Testis (tissue), 3 donors: ENCODE results near the gene WDFY2. TPM values are rescaled to one million over a fixed set of nuclear protein-coding genes. Genes with fewer than 3 reads are reported as not detected.
A peak's percentile ranks its signal among the peaks of the same experiment; 100 is the strongest.
"Not testable (repeated sequence)": the region's sequence is repeated elsewhere in the genome, so short reads cannot be mapped to it uniquely, and the experiment has no call there.

Source experiments
- DNase-seq: peaks from one replicate; pipeline ENCODE4 v3.0.0-alpha.2; 2019
- H3K27ac ChIP-seq, 2 donors: fragments of 200-600 bp; sonication (generic); one replicate each; pipeline ENCODE4 v1.5.1; 2019
- H3K27me3 ChIP-seq: fragments of 200-600 bp; sonication (generic); one replicate; pipeline ENCODE4 v1.5.1; 2019
- H3K36me3 ChIP-seq: fragments of 200-600 bp; sonication (generic); one replicate; pipeline ENCODE4 v1.5.1; 2017; ENCODE audit warnings: low read depth; ENCODE audit errors: missing control alignments
- H3K4me1 ChIP-seq: fragments of 200-600 bp; sonication (generic); one replicate; pipeline ENCODE4 v1.5.1; 2019
- H3K4me3 ChIP-seq, 2 donors: fragments of 200-600 bp; sonication (generic); one replicate each; pipeline ENCODE4 v1.5.1; 2017 to 2019
- H3K9me3 ChIP-seq: fragments of 200-600 bp; sonication (generic); one replicate; pipeline ENCODE4 v1.5.1; 2017
- CTCF ChIP-seq, 3 experiments: fragments of 450-650 bp in 2 of 3; fragments of 200-600 bp in 1 of 3; sonication (generic) in 1 of 3; IDR thresholded peaks; one replicate each; pipeline ENCODE4 v1.5.1; 2016 to 2019; ENCODE audit warnings: antibody characterized with exemption in 3 of 3, mild to moderate bottlenecking in 2 of 3, moderate library complexity in 1 of 3
- POLR2A ChIP-seq: fragments of 450-650 bp; IDR thresholded peaks from one replicate; pipeline ENCODE4 v1.6.1; 2017; ENCODE audit warnings: antibody characterized with exemption, mild to moderate bottlenecking, moderate library complexity
- WGBS, 2 donors: methylation state at CpG; one replicate each; pipeline ENCODE4 v1.1.5; 2018; 5-methylcytosine and 5-hydroxymethylcytosine counted together
- intact Hi-C: fragments of 100-400 bp; cut with DNase I; formaldehyde crosslinking; loops from one replicate; pipeline ENCODE4 v1.15.1; 2023; ENCODE audit warnings: low total_unique reads
- polyA plus RNA-seq: library from polyadenylated mRNA; stranded (reverse); fragments of 350-450 nt; fragmentation: Illumina TruSeq; extraction: RNeasy Lipid Tissue Mini Kit (QIAGEN cat#74804); gene quantifications from one replicate; pipeline ENCODE4 v1.2.3, GENCODE V29; 2014; ENCODE audit warnings: low read depth, low replicate concordance; ENCODE audit not compliant: insufficient read depth
- total RNA-seq, 2 donors: library from RNA; depleted of rRNA; stranded (reverse); fragments of >200 nt; gene quantifications; one replicate each; pipeline ENCODE4 v1.2.3, GENCODE V29; 2016

Gene WDFY2
- total and polyA plus RNA-seq, 3 donors from 2014 or later: 17.1 to 45.8 (median 36.1) TPM

- DNase-seq: no peak
- no peaks in the 10 kb centered on the region for H3K27me3 ChIP-seq
- H3K4me1 ChIP-seq: peaks cover 57% of the 10 kb centered on the region
- WGBS, 2 donors: 46 to 55% methylated on average over 2 of the region's 2 CpGs
- intact Hi-C loops: loop anchor here (10.0 kb wide), 1 partner anchor 135 kb away; the partner anchor contains the start of gene INTS6
- no peaks in the 10 kb centered on the region for H3K36me3 ChIP-seq
- H3K4me3 ChIP-seq: no peak overlapping the region
- no peak for TF ChIP-seq CTCF (IDR thresholded peaks at IDR 0.05)
- TF ChIP-seq POLR2A: no peak
- H3K9me3 ChIP-seq: no peaks in the 10 kb centered on the region
- H3K27ac ChIP-seq: peak overlapping the region; percentile 31 to 67
Observed at GRCh38 chr13:51589793-51590192, 5.5 kb downstream of the WDFY2 start.

DNA sequence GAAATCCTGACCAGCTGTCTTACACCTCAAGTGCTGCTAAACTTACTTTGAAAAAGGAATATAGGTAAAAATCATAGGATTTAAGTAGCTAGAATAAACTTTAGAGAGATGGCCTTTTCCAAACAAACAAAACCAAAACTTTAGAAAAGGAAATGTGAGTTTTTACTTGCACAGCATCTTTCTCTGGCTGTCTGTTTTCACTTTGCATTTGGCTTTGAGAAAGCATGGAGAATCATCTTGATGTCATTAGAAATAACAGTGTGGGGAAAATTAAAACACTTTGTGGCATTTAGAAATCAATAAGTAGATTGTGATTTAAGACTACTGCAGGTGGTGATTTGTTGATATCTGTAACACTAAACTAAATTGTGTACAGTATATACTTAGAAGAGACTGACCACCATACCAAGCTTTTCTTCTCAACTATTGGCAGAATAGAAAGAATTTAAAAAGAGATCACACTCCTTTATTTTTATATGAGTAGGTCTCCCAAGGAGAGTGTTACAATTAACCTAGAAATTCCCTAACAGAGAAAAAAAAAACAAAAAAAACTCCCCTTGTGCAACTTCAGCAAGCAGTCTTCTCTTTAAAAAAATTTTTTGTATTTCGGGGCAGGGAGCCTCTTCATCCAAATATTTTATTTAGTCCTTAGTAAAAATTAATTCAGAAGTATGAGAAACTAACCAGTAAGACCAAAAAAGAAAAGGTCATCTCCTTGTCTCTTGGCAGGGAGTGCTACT is 6.1 kb downstream of the WDFY2 start:
- Histone ChIP-seq H3K27me3 (no peaks in the 10 kb centered on the region), H3K36me3 (no peaks in the 10 kb centered on the region), H3K4me1 (peaks cover 56% of the 10 kb centered on the region), H3K27ac (peak overlapping the region; percentile 31 to 67), H3K9me3 (no peaks in the 10 kb centered on the region), H3K4me3 (no peak overlapping the region)
- intact Hi-C loops: no loop called here
- DNase-seq: no peak
- no peak for TF ChIP-seq CTCF (IDR thresholded peaks at IDR 0.05)
- no peak for TF ChIP-seq POLR2A
- WGBS, 2 donors: 17 to 28% methylated on average over 1 of the region's 1 CpG

DNA sequence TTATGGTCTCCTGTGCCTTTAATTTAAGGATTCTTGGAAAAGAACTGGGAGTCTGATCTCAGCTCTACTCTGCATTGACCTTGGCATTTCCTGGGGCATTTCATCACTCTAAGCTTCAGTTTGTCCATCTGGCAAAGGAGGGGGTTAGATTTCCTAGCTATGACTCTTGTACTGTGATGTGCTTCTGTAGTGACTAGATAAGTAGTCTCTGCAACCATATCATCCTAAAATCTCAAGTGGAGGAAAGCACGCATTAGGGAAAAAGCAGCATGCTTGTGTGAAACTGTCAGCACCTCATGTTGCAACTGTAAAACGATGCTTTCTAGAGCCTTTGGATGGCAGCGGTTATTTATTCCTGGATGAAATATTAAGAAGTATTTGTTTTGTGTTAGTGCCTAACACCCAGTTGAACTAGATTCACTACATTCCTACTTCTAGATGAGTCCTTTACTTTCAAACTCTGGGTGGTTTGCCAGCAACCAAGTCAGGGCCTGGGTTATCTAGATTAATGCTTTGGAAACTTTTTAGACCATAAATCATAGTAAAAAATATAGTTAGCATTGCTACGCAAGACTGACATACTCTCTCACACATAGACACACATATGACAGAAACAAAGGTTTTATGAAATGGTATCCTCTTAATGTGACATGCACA is 6.8 kb downstream of the WDFY2 start:
- H3K36me3 ChIP-seq: no peaks in the 10 kb centered on the region
- H3K9me3 ChIP-seq: no peaks in the 10 kb centered on the region
- TF ChIP-seq CTCF (IDR thresholded peaks at IDR 0.05) (no peak), POLR2A (no peak)
- WGBS, 2 donors: 29 to 44% methylated on average over 4 of the region's 4 CpGs
- H3K27me3 ChIP-seq: no peaks in the 10 kb centered on the region
- peak overlapping the region; percentile 9 to 31 for H3K27ac ChIP-seq
- peak; percentile 44 for DNase-seq
- no peak overlapping the region for H3K4me3 ChIP-seq
- H3K4me1 ChIP-seq: peaks cover 52% of the 10 kb centered on the region
- intact Hi-C loops: no loop called here

- H3K27me3 ChIP-seq, H3K9me3 ChIP-seq, H3K36me3 ChIP-seq, H3K4me3 ChIP-seq, DNase-seq, intact Hi-C loops: not testable (repeated sequence)
- 75 to 86% methylated on average over 1 of the region's 1 CpG for WGBS, 2 donors
- peaks cover 51% of the 10 kb centered on the region for H3K4me1 ChIP-seq
- H3K27ac ChIP-seq: peak overlapping the region in 1 of 2 donors; percentile 31
Observed at GRCh38 chr13:51591938-51592337, 7.7 kb downstream of the WDFY2 start.

DNA sequence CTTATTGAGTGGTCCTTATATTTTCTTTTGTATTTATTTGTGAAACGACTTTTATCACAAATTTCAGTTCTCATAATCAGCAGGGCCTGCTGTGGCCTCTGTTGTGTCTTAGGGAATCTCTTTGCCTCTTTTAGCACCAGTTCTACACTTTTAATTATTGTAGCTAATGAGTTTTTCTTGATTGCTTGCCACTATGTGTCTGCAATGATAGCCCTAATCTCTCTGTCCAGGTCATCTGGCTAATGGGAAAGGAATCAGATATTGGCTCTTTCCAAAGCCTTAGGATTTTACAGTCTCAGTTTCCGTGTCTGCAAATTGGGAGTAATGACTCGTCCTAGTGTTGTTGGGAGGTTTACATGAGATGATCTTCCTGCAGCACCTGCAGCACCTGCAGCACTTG is 10.2 kb downstream of the WDFY2 start:
- intact Hi-C loops: no loop called here
- 68 to 77% methylated on average over 3 of the region's 3 CpGs for WGBS, 2 donors
- no peaks in the 10 kb centered on the region for H3K27me3 ChIP-seq

More for the DNA sequence above, 10.2 kb downstream of the WDFY2 start:
- Histone ChIP-seq H3K36me3 (no peaks in the 10 kb centered on the region), H3K27ac (no peak overlapping the region), H3K4me3 (no peak overlapping the region), H3K9me3 (no peaks in the 10 kb centered on the region), H3K4me1 (peaks cover 50% of the 10 kb centered on the region)
- no peak for DNase-seq
- TF ChIP-seq POLR2A: no peak
- no peak for TF ChIP-seq CTCF (IDR thresholded peaks at IDR 0.05)
